Right lobe of liver (tissue), 6 donors: Measurements from ENCODE around the gene CCDC61. TPM values are rescaled to one million over a fixed set of nuclear protein-coding genes. Genes with fewer than 3 reads are reported as not detected.

ENCODE experiments used
- ATAC-seq, 4 donors: fragments of 200-7000 bp; cut with Tn5 transposase; one replicate each; pipeline ENCODE4 v1.9.1; 2020; ENCODE audit warnings: mild to moderate bottlenecking in 4 of 4, moderate library complexity in 4 of 4
- DNase-seq, 3 donors: peaks; one replicate each; pipeline ENCODE4 v3.0.0-alpha.2; 2020
- H3K27ac ChIP-seq, 3 donors: fragments of 200-600 bp; one replicate each; pipeline ENCODE4 v1.8.0; 2022
- H3K27me3 ChIP-seq, 2 donors: fragments of 200-600 bp; one replicate each; pipeline ENCODE4 v1.8.0; 2022
- H3K36me3 ChIP-seq, 4 donors: fragments of 200-600 bp; sonication (generic) in 1 of 4; one replicate each; pipeline versions ENCODE4 v1.5.1 to v1.8.0; 2017 to 2022; ENCODE audit warnings: control low read depth in 1 of 4
- H3K4me1 ChIP-seq, 4 donors: fragments of 200-600 bp; sonication (generic) in 1 of 4; one replicate each; pipeline versions ENCODE4 v1.5.1 to v1.8.0; 2017 to 2022; ENCODE audit warnings: control low read depth in 1 of 4
- H3K4me3 ChIP-seq, 3 donors: fragments of 200-600 bp; one replicate each; pipeline ENCODE4 v1.8.0; 2022
- H3K9me3 ChIP-seq, 4 donors: fragments of 200-600 bp; sonication (generic) in 1 of 4; one replicate each; pipeline versions ENCODE4 v1.5.1 to v1.8.0; 2017 to 2022; ENCODE audit warnings: control low read depth in 1 of 4
- CTCF ChIP-seq, 4 donors: fragments of 200-600 bp in 3 of 4; fragments of 450-650 bp in 1 of 4; IDR thresholded peaks; one replicate each; pipeline versions ENCODE4 v1.5.1 to v1.8.0; 2016 to 2022; ENCODE audit warnings: antibody characterized with exemption in 4 of 4, mild to moderate bottlenecking in 2 of 4
- POLR2A ChIP-seq: fragments of 450-650 bp; IDR thresholded peaks from one replicate; pipeline ENCODE4 v1.6.1; 2017; ENCODE audit warnings: antibody characterized with exemption, mild to moderate bottlenecking
- WGBS: methylation state at CpG from one replicate; pipeline ENCODE4 v1.1.6; 2018; ENCODE audit warnings: low coverage, low lambda C conversion rate; ENCODE audit not compliant: insufficient coverage; ENCODE audit errors: missing lambda C conversion rate; 5-methylcytosine and 5-hydroxymethylcytosine counted together
- intact Hi-C, 2 donors: fragments of 100-400 bp; cut with DNase I; formaldehyde crosslinking; loops; one replicate each; pipeline versions ENCODE4 v1.11.2 to v1.14.1; 2022
- total RNA-seq, 6 experiments: library from RNA; depleted of rRNA in 2 of 6; stranded (reverse); fragments of >200 nt in 2 of 6; fragmentation: NEBNext Ultra II Directional in 3 of 6; extraction: Animal tissue kit (Norgen Biotek cat#: 25700) in 3 of 6; gene quantifications; one replicate each; pipeline versions ENCODE4 v1.1.0 to v1.2.4, GENCODE V29; 2016 to 2023
- donor health status: DM: no; HTN: yes; CAD: no.
- donor health status: DM: no; HTN: no; CAD: no.
- donor health status: DM: no; HTN: no; CAD: no.
- donor health status: DM: no; HTN: yes; CAD: no.
- donor health status: DM: no; HTN: yes; CAD: no.

CCDC61 gene
- total RNA-seq, 6 experiments from 2014 or later, result 5.8 to 9.7 (median 8.1) TPM

- Histone ChIP-seq H3K27ac (no peak overlapping the region), H3K9me3 (no peaks in the 10 kb centered on the region), H3K4me1 (peaks cover 0 to 21% (median 0%) of the 10 kb centered on the region in 4 donors), H3K27me3 (peaks cover 0 to 11% of the 10 kb centered on the region in 2 donors), H3K4me3 (peak overlapping the region; percentile 48 to 58 (median 53)), H3K36me3 (no peaks in the 10 kb centered on the region)
- intact Hi-C loops, result loop anchor here in 1 of 2 donors (10.0 kb wide), 1 partner anchor 191 kb away; no protein-coding TSS in a partner anchor
- DNase-seq (peak in 2 of 3 donors; percentile 34 to 54), ATAC-seq (peak in 3 of 4 donors; percentile 1 to 8 (median 3))
- TF ChIP-seq CTCF (IDR thresholded peaks at IDR 0.05) (no peak), POLR2A (no peak)
- 12% methylated on average over 11 of the region's 63 CpGs for WGBS
Measured at GRCh38 chr19:46015687-46016425, 20.6 kb downstream of the CCDC61 start.

GRCh38 chr19:46016426-46017094 is 21.3 kb downstream of the CCDC61 start:
- no peak overlapping the region for H3K27ac ChIP-seq
- no peaks in the 10 kb centered on the region for H3K9me3 ChIP-seq
- H3K36me3 ChIP-seq, result no peaks in the 10 kb centered on the region
- ATAC-seq (peak; percentile 86 to 94 (median 90)), DNase-seq (peak; percentile 84 to 87 (median 84))
- H3K4me1 ChIP-seq, result peaks cover 0 to 21% (median 0%) of the 10 kb centered on the region in 4 donors
- intact Hi-C loops, result loop anchor here in 1 of 2 donors (10.0 kb wide), 1 partner anchor 192 kb away; no protein-coding TSS in a partner anchor
- H3K27me3 ChIP-seq, result peaks cover 0 to 11% of the 10 kb centered on the region in 2 donors
- TF ChIP-seq POLR2A, result no peak
- peak; percentile 57 to 90 (median 88) for TF ChIP-seq CTCF (IDR thresholded peaks at IDR 0.05)
- peak overlapping the region; percentile 48 to 58 (median 53) for H3K4me3 ChIP-seq
- under 1% methylated on average over 37 of the region's 48 CpGs for WGBS

- peaks cover 0 to 11% of the 10 kb centered on the region in 2 donors for H3K27me3 ChIP-seq
- DNase-seq (no peak), ATAC-seq (no peak)
- H3K4me1 ChIP-seq, result peaks cover 0 to 21% (median 0%) of the 10 kb centered on the region in 4 donors
- 0% methylated on average over 1 of the region's 7 CpGs for WGBS
- no peak overlapping the region for H3K4me3 ChIP-seq
- TF ChIP-seq POLR2A (no peak), CTCF (IDR thresholded peaks at IDR 0.05) (no peak)
- no peak overlapping the region for H3K27ac ChIP-seq
- H3K36me3 ChIP-seq, result no peaks in the 10 kb centered on the region
- H3K9me3 ChIP-seq, result no peaks in the 10 kb centered on the region
- intact Hi-C loops, result loop anchor here in 1 of 2 donors (10.0 kb wide), 1 partner anchor 192 kb away; no protein-coding TSS in a partner anchor
Measured at GRCh38 chr19:46017095-46017429, 21.8 kb downstream of the CCDC61 start.

GRCh38 chr19:46017874-46018675 is 22.8 kb downstream of the CCDC61 start:
- DNase-seq, result peak in 1 of 3 donors; percentile 51
- peaks cover 0 to 11% of the 10 kb centered on the region in 2 donors for H3K27me3 ChIP-seq
- intact Hi-C loops, result loop anchor here in 1 of 2 donors (10.0 kb wide), 1 partner anchor 193 kb away; no protein-coding TSS in a partner anchor
- no peak overlapping the region for H3K27ac ChIP-seq
- TF ChIP-seq CTCF (IDR thresholded peaks at IDR 0.05) (no peak), POLR2A (no peak)
- H3K4me1 ChIP-seq, result peaks cover 0 to 21% (median 0%) of the 10 kb centered on the region in 4 donors
- no peak for ATAC-seq
- 76% methylated on average over 5 of the region's 15 CpGs for WGBS
- H3K4me3 ChIP-seq, result no peak overlapping the region
- no peaks in the 10 kb centered on the region for H3K36me3 ChIP-seq
- no peaks in the 10 kb centered on the region for H3K9me3 ChIP-seq
